HepG2 (cell line): Measurements from ENCODE around the gene PARP16. TPM values are rescaled to one million over a fixed set of nuclear protein-coding genes. Genes with fewer than 3 reads are reported as not detected.

Source experiments
- CHCHD3 ChIP-seq: sonication (generic); formaldehyde crosslinking; IDR thresholded peaks from 2 replicates; pipeline ENCODE4 v1.8.0; 2022; ENCODE audit warnings: mild to moderate bottlenecking, missing genetic modification reagents, moderate library complexity
- FOSL1 ChIP-seq: sonication (generic); formaldehyde crosslinking; IDR thresholded peaks from 2 replicates; pipeline ENCODE4 v1.9.0; 2021; ENCODE audit warnings: missing genetic modification reagents, borderline replicate concordance
- GABPB1 ChIP-seq: IDR thresholded peaks from 2 replicates; pipeline ENCODE4 v1.6.1; 2016; ENCODE audit warnings: mild to moderate bottlenecking, missing genetic modification reagents, moderate library complexity, missing compliant biosample characterization
- GPBP1L1 ChIP-seq: sonication (generic); formaldehyde crosslinking; IDR thresholded peaks from 2 replicates; pipeline ENCODE4 v1.5.0; 2020; ENCODE audit warnings: mild to moderate bottlenecking, missing genetic modification reagents
- HMGXB4 ChIP-seq, 2 experiments: sonication (generic) in 1 of 2; formaldehyde crosslinking in 1 of 2; IDR thresholded peaks; 2 replicates each; pipeline versions ENCODE4 v1.4.0 to v1.6.1; 2018 to 2020; ENCODE audit warnings: missing genetic modification reagents in 2 of 2, borderline replicate concordance in 1 of 2, low read depth in 1 of 2, mild to moderate bottlenecking in 1 of 2, missing biosample characterization in 1 of 2
- HOXA3 ChIP-seq: sonication (generic); formaldehyde crosslinking; IDR thresholded peaks from 2 replicates; pipeline ENCODE4 v1.5.0; 2020; ENCODE audit warnings: missing genetic modification reagents
- KDM2A ChIP-seq: sonication (generic); formaldehyde crosslinking; IDR thresholded peaks from 2 replicates; pipeline ENCODE4 v1.4.0; 2020; ENCODE audit warnings: low read depth, missing genetic modification reagents, borderline replicate concordance
- SMC3 ChIP-seq: IDR thresholded peaks from 2 replicates; pipeline ENCODE4 v1.6.1; 2011; ENCODE audit warnings: low read length, improper control_type of control experiment
- SNAPC4 ChIP-seq: sonication (generic); formaldehyde crosslinking; IDR thresholded peaks from 2 replicates; pipeline ENCODE4 v1.4.0; 2020; ENCODE audit warnings: mild to moderate bottlenecking, missing genetic modification reagents
- SOX13 ChIP-seq, 3 experiments: fragments of 450-650 bp in 1 of 3; sonication (generic) in 1 of 3; formaldehyde crosslinking in 1 of 3; IDR thresholded peaks in 2 of 3; conservative IDR thresholded peaks in 1 of 3; 2 replicates each; pipeline versions ENCODE4 v1.5.0 to v1.6.1; 2016 to 2020; ENCODE audit warnings: antibody characterized with exemption in 1 of 3, mild to moderate bottlenecking in 1 of 3, missing compliant biosample characterization in 1 of 3, missing genetic modification reagents in 1 of 3, moderate library complexity in 1 of 3
- SRSF4 ChIP-seq: fragments of 200-400 bp; formaldehyde crosslinking; IDR thresholded peaks from one replicate; pipeline ENCODE4 v1.6.1; 2018; ENCODE audit warnings: mild to moderate bottlenecking, low read depth, low read length, moderate library complexity; ENCODE audit not compliant: poor library complexity, severe bottlenecking
- ZFY ChIP-seq: sonication (generic); formaldehyde crosslinking; IDR thresholded peaks from 2 replicates; pipeline ENCODE4 v1.4.0; 2020; ENCODE audit warnings: missing genetic modification reagents
- ZNF280D ChIP-seq: sonication (generic); formaldehyde crosslinking; IDR thresholded peaks from 2 replicates; pipeline ENCODE4 v1.5.1; 2020; ENCODE audit warnings: mild to moderate bottlenecking, missing genetic modification reagents
- ZNF468 ChIP-seq: sonication (generic); formaldehyde crosslinking; IDR thresholded peaks from 2 replicates; pipeline ENCODE4 v1.8.0; 2022; ENCODE audit warnings: mild to moderate bottlenecking, moderate library complexity, missing genetic modification reagents
- ZNF788 ChIP-seq: sonication (generic); formaldehyde crosslinking; IDR thresholded peaks from 2 replicates; pipeline ENCODE4 v1.5.0; 2020; ENCODE audit warnings: mild to moderate bottlenecking, missing genetic modification reagents, borderline replicate concordance
- polyA plus RNA-seq, 8 experiments: library from polyadenylated mRNA; depleted of rRNA in 3 of 8; stranded (reverse) in 7 of 8; unstranded in 1 of 8; fragments of >200 nt; fragmentation: Illumina TruSeq in 4 of 8; extraction: Trizol in 4 of 8; gene quantifications; 2 replicates each; pipeline versions ENCODE4 v1.2.1 to v1.2.3, GENCODE V29; 2011 to 2016; ENCODE audit warnings: low read depth in 4 of 8, missing spikeins in 1 of 8, mixed read lengths in 1 of 8; ENCODE audit not compliant: insufficient read depth in 1 of 8
- total RNA-seq, 5 experiments: library from RNA; depleted of rRNA; stranded (reverse); fragments of >200 nt; fragmentation: Illumina TruSeq; extraction: Trizol; gene quantifications; 2 replicates each; pipeline ENCODE4 v1.2.3, GENCODE V29; 2016; ENCODE audit warnings: low read depth in 1 of 5

PARP16 gene
- total and polyA plus RNA-seq, 2 of the 13 experiments (the other 11 are each of a cell fraction or from before 2014, with no cell fraction given): 6.8 to 7.6 TPM

GRCh38 chr15:65318870-65319356 is 32.2 kb upstream of the PARP16 start (continued):
- TF ChIP-seq SNAPC4 (CRISPR knock-in tag) (no peak), ZNF280D (0 out of 2 replicates have a peak, but pooled peaks have one; percentile 35), SRSF4 (no peak), SMC3 (peak; percentile 95), FOSL1 (CRISPR knock-in tag) (no peak), ZFY (peak; percentile 38; the same call in 1 of the 2 replicates), ZNF788 (no peak), KDM2A (CRISPR knock-in tag) (peak; percentile 75; the same call in 1 of the 2 replicates), HMGXB4 (CRISPR knock-in tag; IDR thresholded peaks at IDR 0.05; ENCODE audit: borderline replicate concordance in 1 of 2, low read depth in 1 of 2) (peak; percentile 72 to 74; a peak in 3 of 4 replicates), HOXA3 (CRISPR knock-in tag) (peak; percentile 44; the same call in 1 of the 2 replicates), ZNF468 (CRISPR knock-in tag) (no peak), GABPB1 (0 out of 2 replicates have a peak, but pooled peaks have one; percentile 35), GPBP1L1 (no peak), CHCHD3 (CRISPR knock-in tag) (no peak), SOX13 (IDR thresholded peaks at IDR 0.05) (no peak), SOX13 (CRISPR knock-in tag; conservative IDR thresholded peaks at IDR 0.05 in 1 of 2, IDR thresholded peaks at IDR 0.05 in 1 of 2) (0 out of 4 replicates have a peak, but pooled peaks of 1 of the 2 experiments have one; percentile 27)
